Cardiac fibroblast (primary cell): ENCODE results near the gene STK32C.

Experiments used
- DNase-seq, 2 donors: peaks; one replicate each; pipeline versions ENCODE4 v3.0.0 to v3.0.0-alpha.2; 2010; ENCODE audit warnings: low read depth in 2 of 2
- H3K4me3 ChIP-seq, 2 donors: replicated peaks in 1 of 2; 1 replicate in 1 of 2; 2 replicates in 1 of 2; pipeline ENCODE4 v1.5.1; 2011; ENCODE audit warnings: low read depth in 2 of 2, low read length in 2 of 2, mild to moderate bottlenecking in 2 of 2, moderate library complexity in 1 of 2
- CTCF ChIP-seq: IDR thresholded peaks from one replicate; pipeline ENCODE4 v1.5.1; 2011; ENCODE audit warnings: low read depth, mild to moderate bottlenecking, low read length, inconsistent platforms

Gene STK32C

GRCh38 chr10:132252412-132252811 is 55.3 kb downstream of the STK32C start:
- H3K4me3 ChIP-seq = no peak overlapping the region
- TF ChIP-seq CTCF = no peak
- no peak for DNase-seq

DNA sequence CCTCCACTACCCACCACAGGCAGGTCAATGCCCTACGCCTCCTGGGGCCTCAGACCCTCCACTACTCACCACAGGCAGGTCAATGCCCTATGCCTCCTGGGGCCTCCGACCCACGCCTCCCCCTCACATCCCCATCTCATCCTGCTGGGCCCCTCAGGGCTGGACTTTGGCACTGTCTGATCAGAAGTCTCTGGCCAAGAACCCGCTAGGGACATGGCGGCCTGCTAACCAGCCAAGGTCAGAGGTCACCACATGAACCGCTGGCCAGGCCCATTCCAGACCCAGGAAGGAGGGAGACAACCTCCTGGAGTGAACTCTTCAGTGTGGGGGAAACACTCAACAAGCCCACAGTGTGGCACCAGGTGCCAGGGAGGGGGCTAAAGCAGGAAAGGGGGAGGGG is 55.8 kb downstream of the STK32C start:
- H3K4me3 ChIP-seq = no peak overlapping the region
- no peak for DNase-seq
- no peak for TF ChIP-seq CTCF

GRCh38 chr10:132250481-132251475 is 57.0 kb downstream of the STK32C start:
- TF ChIP-seq CTCF = no peak

DNA sequence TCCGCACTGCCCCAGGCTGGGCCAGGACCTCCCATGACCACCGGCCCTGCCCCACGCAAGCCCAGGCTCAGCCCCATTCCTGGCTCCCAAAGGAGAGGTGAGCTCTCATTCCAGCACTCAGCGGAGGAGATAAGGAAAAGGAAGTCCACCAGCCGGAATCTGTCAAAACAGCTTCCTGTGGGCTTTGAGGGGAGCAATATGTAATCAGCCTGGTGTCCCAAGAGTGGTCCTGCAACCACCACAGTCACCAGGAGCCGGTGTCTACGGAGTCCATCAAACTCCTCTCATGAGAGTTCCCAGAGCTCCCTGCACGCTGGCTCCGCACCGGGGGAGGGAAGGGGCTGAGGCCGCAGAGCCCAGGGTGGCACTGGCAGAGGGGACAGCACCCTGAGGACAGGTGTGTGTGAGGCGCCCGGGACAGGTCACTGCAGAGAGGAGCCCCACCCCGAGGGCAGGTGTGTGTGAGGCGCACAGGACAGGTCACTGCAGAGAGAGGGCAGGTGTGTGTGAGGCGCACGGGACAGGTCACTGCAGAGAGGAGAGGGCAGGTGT is 57.9 kb downstream of the STK32C start:
- TF ChIP-seq CTCF = no peak
- no peak for DNase-seq
- no peak overlapping the region for H3K4me3 ChIP-seq

More at GRCh38 chr10:132250481-132251475, 57.0 kb downstream of the STK32C start:
- H3K4me3 ChIP-seq = no peak overlapping the region
- DNase-seq = no peak

- H3K4me3 ChIP-seq = no peak overlapping the region
- no peak for TF ChIP-seq CTCF
- no peak for DNase-seq
These were observed 58.5 kb downstream of the STK32C start for GRCh38 chr10:132249226-132249724.

DNA sequence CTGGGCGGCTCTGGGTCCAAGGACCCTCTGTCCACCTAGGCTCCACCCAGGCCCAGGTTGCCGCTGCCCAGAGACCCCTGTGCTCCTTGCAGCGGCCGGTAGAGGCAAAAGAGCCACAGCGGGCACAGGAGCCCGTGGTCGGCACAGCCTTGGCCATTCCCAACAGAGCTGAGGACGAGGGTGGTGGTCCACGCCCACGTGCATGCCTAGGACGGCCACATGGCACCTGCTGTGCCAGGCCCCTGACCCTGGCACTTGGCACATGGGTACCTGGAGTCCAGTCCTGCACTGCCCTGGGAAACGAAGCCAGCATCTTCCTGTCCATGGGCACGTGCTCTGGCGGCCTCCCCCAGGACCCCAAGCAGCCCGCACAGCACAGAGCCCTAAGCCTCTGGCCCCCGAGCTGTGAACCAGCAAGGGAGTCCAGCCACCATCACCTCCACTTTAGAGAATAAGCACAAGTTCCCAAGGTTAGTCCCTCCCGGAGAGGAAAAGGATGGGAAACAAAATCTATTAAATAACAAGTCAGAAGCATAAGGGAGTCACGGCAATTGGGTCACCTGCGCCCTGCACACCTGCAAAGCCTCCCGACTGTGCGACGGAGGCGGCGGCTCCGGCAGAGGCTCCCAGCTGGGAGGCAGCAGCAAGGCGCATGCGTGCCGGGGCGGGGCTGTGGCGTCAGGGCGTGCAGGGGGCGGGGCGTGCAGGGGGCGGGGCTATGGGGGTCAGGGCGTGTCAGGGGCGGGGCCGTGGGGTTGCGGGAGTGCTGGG is 59.1 kb downstream of the STK32C start:
- TF ChIP-seq CTCF = no peak
- peak; percentile 5 to 17 for DNase-seq
- peak overlapping the region; percentile 1 to 28 for H3K4me3 ChIP-seq
